ENCODE data around the gene MAST4.

The MAST4 gene

GRCh38 chr5:66982470-66982869, 386.3 kb downstream of the MAST4 start:
- H3K4me1 ChIP-seq (ENCODE audit: control insufficient read depth, insufficient read depth, low read length): 0 out of 2 replicates have a peak, but pooled peaks cover 13% of the 10 kb centered on the region
- no peaks in the 10 kb centered on the region for H3K36me3 ChIP-seq (ENCODE audit: control insufficient read depth, insufficient read depth, low read length)
- no peak overlapping the region for H3K4me3 ChIP-seq (ENCODE audit: low read depth, low read length)
- H3K27me3 ChIP-seq (ENCODE audit: control insufficient read depth, insufficient read depth, low read length): no peaks in the 10 kb centered on the region
- H3K27ac ChIP-seq (ENCODE audit: low read depth, low read length): no peak overlapping the region
- H3K9ac ChIP-seq (ENCODE audit: low read length): no peak overlapping the region
- no peaks in the 10 kb centered on the region for H3K9me3 ChIP-seq (ENCODE audit: control insufficient read depth, insufficient read depth, low read depth, low read length)

GRCh38 chr5:66985417-66985816, 389.2 kb downstream of the MAST4 start:
- no peaks in the 10 kb centered on the region for H3K27me3 ChIP-seq (ENCODE audit: control insufficient read depth, insufficient read depth, low read length)
- no peaks in the 10 kb centered on the region for H3K36me3 ChIP-seq (ENCODE audit: control insufficient read depth, insufficient read depth, low read length)
- H3K9ac ChIP-seq (ENCODE audit: low read length): no peak overlapping the region
- no peaks in the 10 kb centered on the region for H3K9me3 ChIP-seq (ENCODE audit: control insufficient read depth, insufficient read depth, low read depth, low read length)
- no peak overlapping the region for H3K27ac ChIP-seq (ENCODE audit: low read depth, low read length)
- peaks cover 19% of the 10 kb centered on the region for H3K4me1 ChIP-seq (ENCODE audit: control insufficient read depth, insufficient read depth, low read length)
- H3K4me3 ChIP-seq (ENCODE audit: low read depth, low read length): no peak overlapping the region

- H3K27me3 ChIP-seq (ENCODE audit: control insufficient read depth, insufficient read depth, low read length): no peaks in the 10 kb centered on the region
- H3K9me3 ChIP-seq (ENCODE audit: control insufficient read depth, insufficient read depth, low read depth, low read length): no peaks in the 10 kb centered on the region
- peaks cover 19% of the 10 kb centered on the region for H3K4me1 ChIP-seq (ENCODE audit: control insufficient read depth, insufficient read depth, low read length)
- no peak overlapping the region for H3K9ac ChIP-seq (ENCODE audit: low read length)
- H3K36me3 ChIP-seq (ENCODE audit: control insufficient read depth, insufficient read depth, low read length): no peaks in the 10 kb centered on the region
- no peak overlapping the region for H3K27ac ChIP-seq (ENCODE audit: low read depth, low read length)
- no peak overlapping the region for H3K4me3 ChIP-seq (ENCODE audit: low read depth, low read length)
These were observed 389.8 kb downstream of the MAST4 start for GRCh38 chr5:66986009-66986408.

- Histone ChIP-seq H3K9ac (ENCODE audit: low read length) (no peak overlapping the region), H3K36me3 (ENCODE audit: control insufficient read depth, insufficient read depth, low read length) (no peaks in the 10 kb centered on the region), H3K9me3 (ENCODE audit: control insufficient read depth, insufficient read depth, low read depth, low read length) (no peaks in the 10 kb centered on the region), H3K27ac (ENCODE audit: low read depth, low read length) (no peak overlapping the region), H3K4me3 (ENCODE audit: low read depth, low read length) (no peak overlapping the region), H3K4me1 (ENCODE audit: control insufficient read depth, insufficient read depth, low read length) (peaks cover 19% of the 10 kb centered on the region), H3K27me3 (ENCODE audit: control insufficient read depth, insufficient read depth, low read length) (no peaks in the 10 kb centered on the region)
These were observed 390.3 kb downstream of the MAST4 start for GRCh38 chr5:66986534-66986933.

- Histone ChIP-seq H3K27ac (ENCODE audit: low read depth, low read length) (no peak overlapping the region), H3K4me3 (ENCODE audit: low read depth, low read length) (no peak overlapping the region), H3K36me3 (ENCODE audit: control insufficient read depth, insufficient read depth, low read length) (no peaks in the 10 kb centered on the region), H3K27me3 (ENCODE audit: control insufficient read depth, insufficient read depth, low read length) (no peaks in the 10 kb centered on the region), H3K4me1 (ENCODE audit: control insufficient read depth, insufficient read depth, low read length) (peaks cover 19% of the 10 kb centered on the region), H3K9me3 (ENCODE audit: control insufficient read depth, insufficient read depth, low read depth, low read length) (no peaks in the 10 kb centered on the region), H3K9ac (ENCODE audit: low read length) (no peak overlapping the region)
These were observed 390.9 kb downstream of the MAST4 start for GRCh38 chr5:66987126-66987525.

- no peak overlapping the region for H3K4me3 ChIP-seq (ENCODE audit: low read depth, low read length)
- H3K27ac ChIP-seq (ENCODE audit: low read depth, low read length): no peak overlapping the region
- H3K9ac ChIP-seq (ENCODE audit: low read length): no peak overlapping the region
- H3K9me3 ChIP-seq (ENCODE audit: control insufficient read depth, insufficient read depth, low read depth, low read length): no peaks in the 10 kb centered on the region
- H3K27me3 ChIP-seq (ENCODE audit: control insufficient read depth, insufficient read depth, low read length): no peaks in the 10 kb centered on the region
- peaks cover 19% of the 10 kb centered on the region for H3K4me1 ChIP-seq (ENCODE audit: control insufficient read depth, insufficient read depth, low read length)
- no peaks in the 10 kb centered on the region for H3K36me3 ChIP-seq (ENCODE audit: control insufficient read depth, insufficient read depth, low read length)
These were observed 391.3 kb downstream of the MAST4 start for GRCh38 chr5:66987540-66987939.

GRCh38 chr5:66987949-66988838, 392.0 kb downstream of the MAST4 start:
- H3K4me3 ChIP-seq (ENCODE audit: low read depth, low read length): no peak overlapping the region
- peaks cover 16% of the 10 kb centered on the region for H3K4me1 ChIP-seq (ENCODE audit: control insufficient read depth, insufficient read depth, low read length)
- no peak overlapping the region for H3K27ac ChIP-seq (ENCODE audit: low read depth, low read length)
- no peaks in the 10 kb centered on the region for H3K9me3 ChIP-seq (ENCODE audit: control insufficient read depth, insufficient read depth, low read depth, low read length)
- no peaks in the 10 kb centered on the region for H3K27me3 ChIP-seq (ENCODE audit: control insufficient read depth, insufficient read depth, low read length)
- H3K9ac ChIP-seq (ENCODE audit: low read length): no peak overlapping the region
- no peaks in the 10 kb centered on the region for H3K36me3 ChIP-seq (ENCODE audit: control insufficient read depth, insufficient read depth, low read length)

- Histone ChIP-seq H3K27ac (ENCODE audit: low read depth, low read length) (no peak overlapping the region), H3K4me3 (ENCODE audit: low read depth, low read length) (no peak overlapping the region), H3K27me3 (ENCODE audit: control insufficient read depth, insufficient read depth, low read length) (no peaks in the 10 kb centered on the region), H3K9me3 (ENCODE audit: control insufficient read depth, insufficient read depth, low read depth, low read length) (no peaks in the 10 kb centered on the region), H3K4me1 (ENCODE audit: control insufficient read depth, insufficient read depth, low read length) (peaks cover 6% of the 10 kb centered on the region), H3K9ac (ENCODE audit: low read length) (no peak overlapping the region), H3K36me3 (ENCODE audit: control insufficient read depth, insufficient read depth, low read length) (no peaks in the 10 kb centered on the region)
These were observed 393.1 kb downstream of the MAST4 start for GRCh38 chr5:66989286-66989685.

GRCh38 chr5:66989781-66990180, 393.6 kb downstream of the MAST4 start:
- peaks cover 6% of the 10 kb centered on the region for H3K4me1 ChIP-seq (ENCODE audit: control insufficient read depth, insufficient read depth, low read length)
- H3K27ac ChIP-seq (ENCODE audit: low read depth, low read length): no peak overlapping the region
- H3K9me3 ChIP-seq (ENCODE audit: control insufficient read depth, insufficient read depth, low read depth, low read length): no peaks in the 10 kb centered on the region
- H3K36me3 ChIP-seq (ENCODE audit: control insufficient read depth, insufficient read depth, low read length): no peaks in the 10 kb centered on the region
- H3K9ac ChIP-seq (ENCODE audit: low read length): no peak overlapping the region
- H3K4me3 ChIP-seq (ENCODE audit: low read depth, low read length): no peak overlapping the region
- H3K27me3 ChIP-seq (ENCODE audit: control insufficient read depth, insufficient read depth, low read length): no peaks in the 10 kb centered on the region

GRCh38 chr5:66991746-66992145, 395.6 kb downstream of the MAST4 start:
- Histone ChIP-seq H3K4me3 (ENCODE audit: low read depth, low read length) (no peak overlapping the region), H3K36me3 (ENCODE audit: control insufficient read depth, insufficient read depth, low read length) (no peaks in the 10 kb centered on the region), H3K27ac (ENCODE audit: low read depth, low read length) (no peak overlapping the region), H3K9me3 (ENCODE audit: control insufficient read depth, insufficient read depth, low read depth, low read length) (no peaks in the 10 kb centered on the region), H3K4me1 (ENCODE audit: control insufficient read depth, insufficient read depth, low read length) (peaks cover 6% of the 10 kb centered on the region), H3K27me3 (ENCODE audit: control insufficient read depth, insufficient read depth, low read length) (no peaks in the 10 kb centered on the region), H3K9ac (ENCODE audit: low read length) (no peak overlapping the region)

- Histone ChIP-seq H3K27me3 (ENCODE audit: control insufficient read depth, insufficient read depth, low read length) (no peaks in the 10 kb centered on the region), H3K4me3 (ENCODE audit: low read depth, low read length) (no peak overlapping the region), H3K36me3 (ENCODE audit: control insufficient read depth, insufficient read depth, low read length) (no peaks in the 10 kb centered on the region), H3K27ac (ENCODE audit: low read depth, low read length) (no peak overlapping the region), H3K9ac (ENCODE audit: low read length) (no peak overlapping the region), H3K9me3 (ENCODE audit: control insufficient read depth, insufficient read depth, low read depth, low read length) (no peaks in the 10 kb centered on the region), H3K4me1 (ENCODE audit: control insufficient read depth, insufficient read depth, low read length) (peaks cover 6% of the 10 kb centered on the region)
These were observed 396.4 kb downstream of the MAST4 start for GRCh38 chr5:66992547-66992946.

All from HUES6 (cell line).